Endothelial cell of umbilical vein (primary cell): ENCODE data around the gene DIS3L2.

ENCODE experiments used
- CTCF ChIP-seq, 2 donors: IDR thresholded peaks; 1 replicate in 1 of 2; 2 replicates in 1 of 2; pipeline ENCODE4 v1.5.1; 2011; ENCODE audit warnings: low read length in 2 of 2, mild to moderate bottlenecking in 2 of 2, moderate library complexity in 2 of 2, control low read depth in 1 of 2, inconsistent platforms in 1 of 2, low read depth in 1 of 2; ENCODE audit not compliant: insufficient read depth in 1 of 2; ENCODE audit errors: extremely low read depth in 1 of 2
- EZH2 ChIP-seq: IDR thresholded peaks from 2 replicates; pipeline ENCODE4 v1.6.1; 2012; ENCODE audit warnings: borderline replicate concordance, low read depth, mild to moderate bottlenecking, moderate library complexity, low read length, inconsistent platforms; ENCODE audit not compliant: severe bottlenecking
- GATA2 ChIP-seq: IDR thresholded peaks from 2 replicates; pipeline ENCODE4 v1.7.0; 2011; ENCODE audit warnings: low read depth, mild to moderate bottlenecking, moderate library complexity, mixed read lengths, low read length; ENCODE audit not compliant: insufficient read length, insufficient read depth
- JUN ChIP-seq: IDR thresholded peaks from 2 replicates; pipeline ENCODE4 v1.6.1; 2011; ENCODE audit warnings: borderline replicate concordance, low read depth; ENCODE audit not compliant: insufficient read length, insufficient read depth
- MAX ChIP-seq: IDR thresholded peaks from 2 replicates; pipeline ENCODE4 v1.6.1; 2011; ENCODE audit not compliant: insufficient read depth, insufficient read length
- MYC ChIP-seq: IDR thresholded peaks from one replicate; pipeline ENCODE4 v1.6.1; 2011; ENCODE audit warnings: mild to moderate bottlenecking, low read depth, low read length
- POLR2A ChIP-seq: IDR thresholded peaks from 2 replicates; pipeline ENCODE4 v1.6.1; 2012; ENCODE audit warnings: low read depth, mild to moderate bottlenecking, control low read depth, low read length
- POLR2AphosphoS5 ChIP-seq: IDR thresholded peaks from 2 replicates; pipeline ENCODE4 v1.6.1; 2012; ENCODE audit warnings: low read depth, mild to moderate bottlenecking, control low read depth, low read length, moderate library complexity; ENCODE audit not compliant: insufficient read depth

GRCh38 chr2:231942180-231942579 lies 19.3 kb upstream of the DIS3L2 start:
- TF ChIP-seq EZH2 = no peak
- TF ChIP-seq CTCF (IDR thresholded peaks at IDR 0.05; ENCODE audit: extremely low read depth in 1 of 2, insufficient read depth in 1 of 2, low read depth in 1 of 2, low read length in 2 of 2) = no peak
- no peak for TF ChIP-seq GATA2
- no peak for TF ChIP-seq POLR2AphosphoS5
- TF ChIP-seq MYC = no peak
- no peak for TF ChIP-seq POLR2A
- TF ChIP-seq MAX = no peak
- TF ChIP-seq JUN = no peak
